GM19397 (cell line): ENCODE measurements around the gene CREB3L4.
"Not testable (repeated sequence)": the region's sequence is repeated elsewhere in the genome, so short reads cannot be mapped to it uniquely, and the experiment has no call there.

Experiments used
- ATAC-seq: cut with Tn5 transposase; IDR thresholded peaks from one replicate; pipeline ENCODE4 v1.9.1; 2021; ENCODE audit warnings: mild to moderate bottlenecking, moderate library complexity; ENCODE audit not compliant: unreplicated experiment

CREB3L4 gene

GRCh38 chr1:153984123-153984894 lies 16.6 kb downstream of the CREB3L4 start:
- no peak for ATAC-seq

- ATAC-seq, result no peak
Observed at GRCh38 chr1:153985341-153985912, 17.7 kb downstream of the CREB3L4 start.

- ATAC-seq, result no peak
Observed at GRCh38 chr1:153985941-153986761, 18.4 kb downstream of the CREB3L4 start, which contains the start of gene RAB13. Gene RAB13, minus strand, starts transcription at chr1:153986339. Its CDS starts 103 bp downstream, at chr1:153986236.

GRCh38 chr1:153987621-153988020 lies 19.9 kb downstream of the CREB3L4 start:
- no peak for ATAC-seq

- ATAC-seq, result peak; percentile 65
Observed at GRCh38 chr1:153990468-153991150, 22.9 kb downstream of the CREB3L4 start, which contains the start of gene RPS27. Gene RPS27, plus strand, starts transcription at chr1:153990762. Its CDS starts 35 bp downstream, at chr1:153990797.

- ATAC-seq, result no peak
Observed at GRCh38 chr1:153991151-153991630, 23.5 kb downstream of the CREB3L4 start.

- no peak for ATAC-seq
Observed at GRCh38 chr1:153991806-153992205, 24.1 kb downstream of the CREB3L4 start.

- ATAC-seq, result no peak
Observed at GRCh38 chr1:153995202-153995601, 27.5 kb downstream of the CREB3L4 start.

GRCh38 chr1:153995640-153996039 lies 27.9 kb downstream of the CREB3L4 start:
- no peak for ATAC-seq

- not testable (repeated sequence) for ATAC-seq
Observed at GRCh38 chr1:153996882-153997281, 29.2 kb downstream of the CREB3L4 start.

GRCh38 chr1:154000420-154000819 lies 32.7 kb downstream of the CREB3L4 start:
- ATAC-seq, result no peak

- no peak for ATAC-seq
Observed at GRCh38 chr1:154006136-154006535, 38.4 kb downstream of the CREB3L4 start.

- ATAC-seq, result no peak
Observed at GRCh38 chr1:154012129-154012528, 44.4 kb downstream of the CREB3L4 start.

GRCh38 chr1:154012543-154012942 lies 44.8 kb downstream of the CREB3L4 start:
- not testable (repeated sequence) for ATAC-seq

GRCh38 chr1:154014154-154014907 lies 46.6 kb downstream of the CREB3L4 start:
- no peak for ATAC-seq

- ATAC-seq, result no peak
Observed at GRCh38 chr1:154019269-154019668, 51.6 kb downstream of the CREB3L4 start.

- ATAC-seq, result no peak
Observed at GRCh38 chr1:154019940-154020339, 52.2 kb downstream of the CREB3L4 start.
